Large intestine (tissue), 3 donors: ENCODE measurements around the gene QPRT. TPM values are rescaled to one million over a fixed set of nuclear protein-coding genes. Genes with fewer than 3 reads are reported as not detected.
"Not testable (repeated sequence)": the region's sequence is repeated elsewhere in the genome, so short reads cannot be mapped to it uniquely, and the experiment has no call there.

ENCODE experiments used
- DNase-seq, 2 donors: peaks; one replicate each; pipeline versions ENCODE4 v3.0.0 to v3.0.0-alpha.2; 2013
- H3K27ac ChIP-seq: one replicate; pipeline ENCODE4 v1.5.1; 2013; ENCODE audit warnings: low read length
- H3K27me3 ChIP-seq: 2 replicates; pipeline ENCODE4 v1.6.1; 2013; ENCODE audit warnings: low read length; ENCODE audit not compliant: control insufficient read depth, insufficient read depth
- H3K36me3 ChIP-seq: 2 replicates; pipeline ENCODE4 v1.6.1; 2013; ENCODE audit warnings: low read length; ENCODE audit not compliant: control insufficient read depth, insufficient read depth
- H3K4me1 ChIP-seq: one replicate; pipeline ENCODE4 v1.6.1; 2013; ENCODE audit warnings: low read length; ENCODE audit not compliant: control insufficient read depth, insufficient read depth
- H3K4me3 ChIP-seq: one replicate; pipeline ENCODE4 v1.5.1; 2013; ENCODE audit warnings: low read length
- H3K9me3 ChIP-seq: one replicate; pipeline ENCODE4 v1.6.1; 2013; ENCODE audit warnings: mild to moderate bottlenecking, low read depth, low read length, moderate library complexity; ENCODE audit not compliant: control insufficient read depth
- WGBS: methylation state at CpG from one replicate; pipeline ENCODE4 v1.1.5; 2013; ENCODE audit warnings: low lambda C conversion rate; ENCODE audit not compliant: insufficient coverage; 5-methylcytosine and 5-hydroxymethylcytosine counted together
- polyA plus RNA-seq: library from polyadenylated mRNA; unstranded; fragments of 120-200 nt; gene quantifications from one replicate; pipeline ENCODE4 v1.2.1, GENCODE V29; 2013

The QPRT gene
- polyA plus RNA-seq, 1 donor: 220 TPM

GRCh38 chr16:29744541-29745101 lies 65.6 kb downstream of the QPRT start:
- DNase-seq: no peak
- Histone ChIP-seq H3K9me3 (peaks cover 12% of the 10 kb centered on the region), H3K36me3 (no peaks in the 10 kb centered on the region), H3K27me3 (no peaks in the 10 kb centered on the region), H3K4me1 (peaks cover 19% of the 10 kb centered on the region), H3K4me3 (no peak overlapping the region), H3K27ac (no peak overlapping the region)
- no CpG with 5 or more reads among the region's 20 CpGs for WGBS

- Histone ChIP-seq H3K36me3 (no peaks in the 10 kb centered on the region), H3K9me3 (peaks cover 12% of the 10 kb centered on the region), H3K4me1 (peaks cover 14% of the 10 kb centered on the region), H3K4me3 (no peak overlapping the region), H3K27ac (no peak overlapping the region), H3K27me3 (no peaks in the 10 kb centered on the region)
- no peak for DNase-seq
- WGBS: no CpG with 5 or more reads among the region's 16 CpGs
Observed at GRCh38 chr16:29745121-29745852, 66.3 kb downstream of the QPRT start.

- no peaks in the 10 kb centered on the region for H3K36me3 ChIP-seq
- H3K27me3 ChIP-seq: no peaks in the 10 kb centered on the region
- H3K9me3 ChIP-seq: peaks cover 12% of the 10 kb centered on the region
- no peak for DNase-seq
- no CpG with 5 or more reads among the region's 12 CpGs for WGBS
- no peak within 1 kb of the TSS for H3K4me3 ChIP-seq
- peaks cover 8% of the 10 kb centered on the region for H3K4me1 ChIP-seq
- H3K27ac ChIP-seq: no peak within 1 kb of the TSS
Observed at GRCh38 chr16:29745853-29746345, 66.9 kb downstream of the QPRT start, which contains the start of gene C16orf54. C16orf54 (minus strand) TSS chr16:29745990; CDS start chr16:29744951, 1,039 bp downstream.

GRCh38 chr16:29746518-29746917 lies 67.5 kb downstream of the QPRT start:
- H3K27me3 ChIP-seq, H3K4me3 ChIP-seq, H3K27ac ChIP-seq, H3K36me3 ChIP-seq, DNase-seq, H3K4me1 ChIP-seq: not testable (repeated sequence)
- H3K9me3 ChIP-seq: peaks cover 12% of the 10 kb centered on the region
- WGBS: no CpG with 5 or more reads among the region's 4 CpGs

Other genes starting within 250 kb of the QPRT start
- gene BOLA2, start 224.8 kb upstream of the QPRT start, polyA plus RNA-seq: 16.0 TPM
- 61.3 TPM for gene SLX1B, start 224.6 kb upstream of the QPRT start, polyA plus RNA-seq
- 203 TPM for gene SULT1A4, start 219.3 kb upstream of the QPRT start, polyA plus RNA-seq
- 137 TPM for gene NPIPB12, start 172.8 kb upstream of the QPRT start, polyA plus RNA-seq
- 6.8 TPM for gene SPN, start 15.9 kb upstream of the QPRT start, polyA plus RNA-seq
- gene C16orf54, start 66.8 kb downstream of the QPRT start, polyA plus RNA-seq: 1.5 TPM
- 2.2 TPM for gene ZG16, start 99.1 kb downstream of the QPRT start, polyA plus RNA-seq
- gene KIF22, start 111.6 kb downstream of the QPRT start, polyA plus RNA-seq: 40.9 TPM
- 236 TPM for gene MAZ, start 127.3 kb downstream of the QPRT start, polyA plus RNA-seq
- 12.8 TPM for gene PRRT2, start 133.0 kb downstream of the QPRT start, polyA plus RNA-seq
- 36.4 TPM for gene PAGR1, start 137.0 kb downstream of the QPRT start, polyA plus RNA-seq
- 128 TPM for gene MVP, start 141.3 kb downstream of the QPRT start, polyA plus RNA-seq
- 68.7 TPM for gene CDIPT, start 184.0 kb downstream of the QPRT start, polyA plus RNA-seq
- gene SEZ6L2, start 220.4 kb downstream of the QPRT start, polyA plus RNA-seq: 52.3 TPM
- gene ASPHD1, start 221.3 kb downstream of the QPRT start, polyA plus RNA-seq: 15.0 TPM
- gene KCTD13, start 247.0 kb downstream of the QPRT start, polyA plus RNA-seq: 30.4 TPM